ENCODE results near the gene EXOC1. TPM values are rescaled to one million over a fixed set of nuclear protein-coding genes. Genes with fewer than 3 reads are reported as not detected.

Gene EXOC1
- total and polyA plus RNA-seq, 4 donors = 4.2 to 18.0 (median 8.5) TPM

- TF ChIP-seq CTCF (IDR thresholded peaks at IDR 0.05; ENCODE audit: low read depth, low read length, missing input control) (no peak), YY1 (IDR thresholded peaks at IDR 0.05) (no peak)
Observed at GRCh38 chr4:55947254-55947882, 93.9 kb downstream of the EXOC1 start (continued).

- DNase-seq (ENCODE audit: low spot score) = no peak
- Histone ChIP-seq H3K27me3 (ENCODE audit: control insufficient read depth in 4 of 4, insufficient read depth in 4 of 4, low read length in 3 of 4) (no peaks in the 10 kb centered on the region), H3K27ac (ENCODE audit: low read depth in 1 of 2, low read length in 2 of 2) (peak overlapping the region; percentile 79 to 92), H3K4me3 (ENCODE audit: low read depth in 1 of 3, low read length in 3 of 3) (peak overlapping the region; percentile 42 to 85 (median 71)), H3K9me3 (ENCODE audit: control insufficient read depth in 4 of 4, low read length in 3 of 4) (no peaks in the 10 kb centered on the region), H3K9ac (ENCODE audit: low read depth in 1 of 2, low read length in 2 of 2) (peak overlapping the region; percentile 30 to 61), H3K36me3 (ENCODE audit: control insufficient read depth in 4 of 4, insufficient read depth in 3 of 4, low read depth in 1 of 4, low read length in 3 of 4) (peaks cover 0 to 2% (median 0%) of the 10 kb centered on the region in 4 donors), H3K4me1 (ENCODE audit: control insufficient read depth in 4 of 4, insufficient read depth in 4 of 4, low read length in 3 of 4) (peaks cover 3 to 14% (median 6%) of the 10 kb centered on the region in 4 donors)
- TF ChIP-seq MAX (IDR thresholded peaks at IDR 0.05) (peak; percentile 32), ZBTB33 (IDR thresholded peaks at IDR 0.05) (no peak), GABPA (IDR thresholded peaks at IDR 0.05 in 1 of 2, conservative IDR thresholded peaks at IDR 0.05 in 1 of 2) (no peak), NR2F2 (IDR thresholded peaks at IDR 0.05) (no peak)
- TF ChIP-seq, protein P1, sequence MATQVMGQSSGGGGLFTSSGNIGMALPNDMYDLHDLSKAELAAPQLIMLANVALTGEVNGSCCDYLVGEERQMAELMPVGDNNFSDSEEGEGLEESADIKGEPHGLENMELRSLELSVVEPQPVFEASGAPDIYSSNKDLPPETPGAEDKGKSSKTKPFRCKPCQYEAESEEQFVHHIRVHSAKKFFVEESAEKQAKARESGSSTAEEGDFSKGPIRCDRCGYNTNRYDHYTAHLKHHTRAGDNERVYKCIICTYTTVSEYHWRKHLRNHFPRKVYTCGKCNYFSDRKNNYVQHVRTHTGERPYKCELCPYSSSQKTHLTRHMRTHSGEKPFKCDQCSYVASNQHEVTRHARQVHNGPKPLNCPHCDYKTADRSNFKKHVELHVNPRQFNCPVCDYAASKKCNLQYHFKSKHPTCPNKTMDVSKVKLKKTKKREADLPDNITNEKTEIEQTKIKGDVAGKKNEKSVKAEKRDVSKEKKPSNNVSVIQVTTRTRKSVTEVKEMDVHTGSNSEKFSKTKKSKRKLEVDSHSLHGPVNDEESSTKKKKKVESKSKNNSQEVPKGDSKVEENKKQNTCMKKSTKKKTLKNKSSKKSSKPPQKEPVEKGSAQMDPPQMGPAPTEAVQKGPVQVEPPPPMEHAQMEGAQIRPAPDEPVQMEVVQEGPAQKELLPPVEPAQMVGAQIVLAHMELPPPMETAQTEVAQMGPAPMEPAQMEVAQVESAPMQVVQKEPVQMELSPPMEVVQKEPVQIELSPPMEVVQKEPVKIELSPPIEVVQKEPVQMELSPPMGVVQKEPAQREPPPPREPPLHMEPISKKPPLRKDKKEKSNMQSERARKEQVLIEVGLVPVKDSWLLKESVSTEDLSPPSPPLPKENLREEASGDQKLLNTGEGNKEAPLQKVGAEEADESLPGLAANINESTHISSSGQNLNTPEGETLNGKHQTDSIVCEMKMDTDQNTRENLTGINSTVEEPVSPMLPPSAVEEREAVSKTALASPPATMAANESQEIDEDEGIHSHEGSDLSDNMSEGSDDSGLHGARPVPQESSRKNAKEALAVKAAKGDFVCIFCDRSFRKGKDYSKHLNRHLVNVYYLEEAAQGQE (IDR thresholded peaks at IDR 0.05) = peak; percentile 30
- WGBS = 10% methylated on average over 19 of the region's 19 CpGs
Observed at GRCh38 chr4:55947912-55948725, 94.7 kb downstream of the EXOC1 start.

All from liver (tissue), 9 donors.